HuH-7 (cell line): ENCODE measurements around the gene KAZN.
A peak's percentile ranks its signal among the peaks of the same experiment; 100 is the strongest.
"Not testable (repeated sequence)": the region's sequence is repeated elsewhere in the genome, so short reads cannot be mapped to it uniquely, and the experiment has no call there.

ENCODE experiments used
- DNase-seq: peaks from one replicate; pipeline ENCODE4 v3.0.0; 2011; ENCODE audit warnings: low spot score

The KAZN gene

DNA sequence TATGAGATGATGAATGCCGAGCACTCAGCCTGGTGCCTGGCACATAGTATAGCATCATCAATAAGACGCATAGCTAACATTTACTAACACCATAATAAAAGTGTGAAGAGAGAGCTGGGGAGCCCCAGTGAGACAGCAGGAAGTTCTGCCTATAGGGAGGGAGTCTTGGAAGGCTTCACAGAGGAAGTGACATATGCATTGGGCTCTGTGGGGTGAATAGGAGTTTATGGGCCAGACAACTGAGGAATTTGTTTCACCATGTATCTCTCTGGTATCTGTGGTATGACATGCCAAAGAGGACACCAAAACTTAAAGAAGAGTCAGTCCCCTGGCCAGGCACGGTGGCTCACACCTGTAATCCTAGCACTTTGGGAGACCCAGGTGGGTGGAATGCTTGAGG, 436.8 kb downstream of the KAZN start:
- no peak for DNase-seq

DNA sequence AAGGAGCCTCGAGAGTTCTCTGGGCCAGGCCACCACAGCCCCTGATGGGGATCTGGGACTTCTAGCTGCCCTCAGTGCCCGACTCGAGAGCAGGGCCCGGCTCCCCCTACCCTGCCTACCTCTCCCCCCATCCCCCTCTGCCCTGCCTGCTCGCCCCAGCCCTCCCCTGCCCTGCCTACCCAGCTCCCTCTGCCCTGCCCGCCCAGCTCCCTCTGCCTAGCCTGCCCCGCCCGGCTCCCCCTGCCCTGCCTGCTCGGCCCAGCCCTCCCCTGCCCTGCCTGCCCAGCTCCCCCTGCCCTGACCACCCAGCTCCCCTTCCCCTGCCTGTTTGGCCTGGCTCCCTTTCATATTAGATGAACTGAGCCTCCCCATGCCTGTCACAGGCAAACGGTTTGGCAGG, 437.6 kb downstream of the KAZN start:
- DNase-seq, result no peak

DNA sequence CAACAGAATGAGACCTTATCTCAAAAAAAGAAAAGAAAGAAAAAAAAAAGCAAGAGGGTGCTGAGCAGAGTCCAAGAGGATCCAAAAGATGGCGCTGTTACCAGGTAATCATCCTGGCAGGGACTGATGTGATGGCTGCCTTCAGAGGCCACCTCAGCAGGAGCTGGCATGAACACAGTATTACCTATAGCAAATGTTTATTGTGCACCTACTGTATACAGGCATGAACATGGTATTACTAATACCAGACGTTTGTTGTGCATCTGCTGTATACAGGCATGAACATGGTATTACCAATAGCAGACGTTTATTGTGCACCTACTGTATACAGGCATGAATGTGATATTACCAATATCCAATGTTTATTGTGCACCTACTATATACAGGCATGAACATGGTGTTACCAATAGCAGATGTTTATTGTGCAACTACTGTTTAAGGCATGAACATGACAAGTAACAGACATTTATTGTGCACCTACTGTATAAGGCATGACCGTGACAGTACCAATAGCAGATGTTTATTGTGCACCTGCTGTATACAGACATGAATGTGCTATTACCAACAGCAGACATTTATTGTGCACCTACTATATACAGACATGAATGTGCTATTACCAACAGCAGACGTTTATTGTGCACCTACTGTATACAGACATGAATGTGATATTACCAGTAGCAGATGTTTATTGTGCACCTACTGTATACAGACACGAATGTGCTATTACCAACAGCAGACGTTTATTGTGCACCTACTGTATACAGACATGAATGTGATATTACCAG, 439.9 kb downstream of the KAZN start:
- peak; percentile 66 for DNase-seq

DNA sequence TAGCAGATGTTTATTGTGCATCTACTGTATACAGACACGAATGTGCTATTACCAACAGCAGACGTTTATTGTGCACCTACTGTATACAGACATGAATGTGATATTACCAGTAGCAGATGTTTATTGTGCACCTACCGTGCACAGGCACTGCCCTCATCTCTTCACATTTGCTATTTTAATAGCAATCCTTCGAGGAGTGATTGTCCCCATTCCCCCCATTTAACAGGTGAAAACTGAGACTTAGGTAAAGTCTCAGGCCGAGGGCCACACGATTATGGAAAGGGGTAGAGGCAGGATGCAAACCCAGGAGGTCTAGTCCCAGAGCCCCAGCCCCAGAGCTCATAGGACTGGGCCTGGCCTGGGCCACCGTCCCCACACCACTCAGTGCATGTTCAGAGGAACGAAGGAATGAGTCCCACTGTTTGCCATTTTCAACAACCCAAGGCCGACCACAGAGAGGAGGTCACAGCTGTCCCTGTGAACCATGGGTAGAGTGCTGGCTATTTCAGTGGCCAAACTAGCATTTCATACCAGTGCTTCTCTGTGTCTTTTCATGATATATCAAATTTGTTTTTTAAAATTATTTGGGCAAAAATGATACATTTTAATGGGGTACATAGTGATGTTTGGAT, 440.6 kb downstream of the KAZN start:
- DNase-seq, result no peak

DNA sequence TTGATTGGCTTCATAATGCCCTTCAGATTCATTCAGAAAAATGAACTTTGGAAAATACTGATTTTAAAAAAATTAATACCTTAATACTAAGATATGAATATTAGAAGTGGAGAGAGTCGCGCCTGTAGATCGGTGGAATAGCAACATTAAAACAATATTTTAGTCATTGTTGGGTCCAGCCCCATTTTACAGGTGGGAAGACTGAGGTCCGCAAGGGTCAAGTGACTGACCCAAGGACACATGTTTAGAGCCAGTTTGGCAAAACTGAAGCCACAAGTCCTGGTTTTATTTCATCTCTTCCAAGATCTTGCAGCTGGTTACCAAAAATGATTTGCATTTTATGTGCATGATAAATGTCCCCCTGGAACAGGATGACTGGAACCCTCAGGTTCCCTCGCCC, 441.4 kb downstream of the KAZN start:
- no peak for DNase-seq

DNA sequence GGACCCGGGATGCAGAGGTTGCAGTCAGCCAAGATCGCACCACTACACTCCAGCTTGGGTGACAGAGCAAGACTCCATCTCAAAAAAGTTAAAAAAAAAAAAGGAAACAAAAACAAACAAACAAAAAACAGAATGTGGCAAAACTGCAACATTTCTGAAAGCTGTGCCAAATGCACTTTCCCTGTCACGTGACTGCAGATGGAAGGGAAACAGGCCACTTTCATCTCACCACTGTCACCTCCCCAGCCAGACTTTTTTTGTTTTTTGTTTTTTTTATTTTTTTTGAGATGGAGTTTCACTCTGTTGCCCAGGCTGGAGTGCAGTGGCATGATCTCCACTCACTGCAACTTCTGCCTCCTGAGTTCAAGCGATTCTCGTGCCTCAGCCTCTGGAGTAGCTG, 442.2 kb downstream of the KAZN start:
- DNase-seq, result not testable (repeated sequence)

DNA sequence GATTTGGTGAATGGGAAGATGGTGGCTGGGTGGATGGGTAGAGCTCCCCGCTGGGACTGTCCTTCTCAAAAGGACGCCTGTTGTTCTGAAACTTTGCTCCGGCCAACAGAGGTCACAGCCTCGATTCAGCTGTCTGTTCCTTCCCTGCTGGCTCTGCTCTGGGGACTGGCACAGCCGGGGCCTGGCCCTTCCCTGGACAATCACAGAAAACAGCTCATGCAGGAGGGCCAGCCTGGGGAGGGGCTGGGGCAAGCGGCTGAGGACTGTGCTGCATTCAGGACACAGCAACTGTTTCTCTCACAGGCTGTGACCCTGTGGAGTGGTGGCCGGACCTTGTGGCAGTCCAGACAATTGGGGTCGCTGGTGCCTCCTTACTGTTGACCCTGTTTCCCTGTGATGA, 444.4 kb downstream of the KAZN start:
- DNase-seq, result no peak

DNA sequence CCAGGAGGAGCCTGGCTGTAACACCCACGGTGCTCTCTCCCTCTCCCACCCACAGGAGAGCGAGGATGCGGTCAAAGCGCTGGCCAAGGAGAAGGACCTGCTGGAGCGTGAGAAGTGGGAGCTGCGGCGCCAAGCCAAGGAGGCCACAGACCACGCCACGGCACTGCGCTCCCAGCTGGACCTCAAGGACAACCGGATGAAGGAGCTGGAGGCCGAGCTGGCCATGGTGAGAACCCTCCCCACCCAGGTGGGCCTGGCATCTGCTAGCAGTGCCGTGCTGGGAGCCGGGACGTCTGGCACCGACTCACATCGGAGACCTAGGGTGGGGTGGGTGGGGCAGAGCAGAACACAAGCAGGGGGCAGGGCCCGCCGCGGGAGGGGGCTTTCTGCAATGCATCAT, 445.4 kb downstream of the KAZN start:
- DNase-seq, result no peak

DNA sequence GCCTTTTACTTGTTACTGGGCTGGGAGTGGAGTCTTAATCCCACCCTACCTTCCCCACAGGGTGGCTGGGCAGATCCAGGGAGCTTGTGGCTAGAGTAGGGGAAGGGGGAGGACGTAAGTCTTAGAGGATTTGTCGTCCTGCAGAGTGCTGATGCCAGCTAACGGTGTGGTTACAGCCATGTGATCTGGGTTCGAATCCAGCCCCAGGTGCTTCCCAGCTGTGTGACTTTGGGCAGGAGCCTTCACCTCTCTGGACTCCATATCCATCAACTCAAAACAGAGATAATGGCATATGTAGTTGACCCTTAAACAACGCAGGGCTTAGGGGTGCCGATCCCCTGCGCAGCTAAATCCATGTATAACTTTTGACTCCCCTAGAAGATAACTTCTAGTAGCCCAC, 446.6 kb downstream of the KAZN start:
- DNase-seq, result no peak

DNA sequence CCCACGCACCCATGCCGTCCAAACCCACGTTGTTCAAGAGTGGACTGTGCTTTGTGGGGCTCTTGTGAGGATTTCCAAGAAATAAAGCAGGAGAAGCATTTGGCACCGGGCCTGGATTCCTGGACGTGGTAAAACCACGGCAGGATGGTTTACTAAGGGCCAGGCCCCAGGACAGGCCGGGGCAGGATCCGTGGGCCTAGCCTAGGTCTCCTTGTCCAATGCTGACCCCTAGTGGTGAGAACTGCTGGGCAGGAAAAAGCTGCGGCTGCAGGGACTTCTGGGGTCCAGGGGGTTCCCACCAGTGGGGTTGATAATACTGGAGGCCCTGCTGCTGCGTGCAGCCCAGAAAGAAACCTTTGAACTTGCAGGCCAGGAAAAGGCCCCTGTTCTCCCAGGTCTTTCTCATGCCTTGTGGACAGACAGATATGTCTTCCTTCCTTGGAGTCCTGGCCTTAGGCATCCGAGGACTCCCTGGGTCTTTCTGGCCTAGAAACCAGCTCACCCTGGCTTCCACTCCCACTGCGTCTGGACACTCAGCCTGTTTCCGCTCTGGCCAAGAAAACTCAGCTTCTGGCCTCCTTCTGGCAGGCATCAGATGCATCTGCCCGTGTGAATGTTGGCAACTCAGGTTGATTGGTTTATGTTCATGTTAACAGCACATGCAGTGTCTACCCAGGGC, 448.1 kb downstream of the KAZN start:
- DNase-seq, result peak; percentile 91

DNA sequence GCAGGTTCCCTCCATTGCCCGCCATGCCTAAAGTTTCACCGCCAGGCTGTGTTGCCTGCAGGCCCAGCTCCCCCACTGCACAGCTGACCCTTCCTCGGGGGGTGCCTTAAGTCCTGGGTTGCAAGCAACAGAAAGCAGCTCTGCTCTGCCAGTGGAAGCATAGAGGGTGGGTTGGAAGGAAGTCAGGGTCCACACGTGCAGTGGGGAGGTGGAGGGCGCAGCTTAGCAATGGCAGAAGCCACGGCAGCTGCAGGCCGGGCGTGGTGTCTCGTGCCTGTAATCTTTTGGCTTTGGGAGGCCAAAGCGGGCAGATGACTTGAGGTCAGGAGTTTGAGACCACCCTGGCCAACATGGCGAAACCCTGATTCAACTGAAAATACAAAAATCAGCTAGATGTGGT, 448.8 kb downstream of the KAZN start:
- no peak for DNase-seq

DNA sequence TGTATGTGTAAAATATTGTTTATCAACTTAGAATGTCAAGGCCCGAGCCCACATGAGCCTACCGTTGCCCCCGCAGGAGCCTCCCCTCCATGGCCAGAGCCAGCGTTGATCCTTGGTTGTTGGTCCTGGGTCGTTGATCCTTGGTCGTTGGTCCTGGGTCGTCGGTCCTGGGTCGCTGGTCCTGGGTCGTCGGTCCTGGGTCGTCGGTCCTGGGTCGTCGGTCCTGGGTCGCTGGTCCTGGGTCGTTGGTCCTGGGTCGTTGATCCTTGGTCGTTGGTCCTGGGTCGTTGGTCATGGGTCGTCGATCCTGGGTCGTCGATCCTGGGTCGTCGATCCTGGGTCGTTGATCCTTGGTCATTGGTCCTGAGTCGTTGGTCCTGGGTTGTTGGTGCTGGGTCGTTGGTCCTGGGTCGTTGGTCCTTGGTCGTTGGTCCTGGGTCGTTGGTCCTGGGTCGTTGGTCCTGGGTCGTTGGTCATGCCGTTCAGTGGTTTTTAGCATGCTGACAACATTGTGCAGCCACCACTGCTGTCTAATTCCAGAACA, 450.0 kb downstream of the KAZN start:
- DNase-seq, result no peak

DNA sequence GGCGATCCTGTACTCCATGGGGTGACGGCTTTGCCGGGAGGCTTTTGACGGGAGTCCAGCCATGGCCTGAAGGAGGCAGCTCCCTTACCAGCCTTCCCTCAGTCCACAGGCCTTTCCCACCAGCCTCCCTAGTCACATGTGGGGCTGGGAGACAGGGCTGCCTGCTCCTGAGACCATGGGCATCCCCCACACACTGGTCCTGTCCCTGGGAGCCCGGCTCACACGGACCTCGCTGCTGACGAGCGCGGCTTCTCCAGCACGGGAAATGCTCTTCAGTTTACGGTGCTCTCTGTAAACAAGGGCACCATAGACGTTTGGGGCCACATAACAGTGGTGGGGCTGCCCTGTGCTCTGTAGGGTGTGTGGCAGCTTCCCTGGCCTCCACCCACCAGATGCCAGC, 450.6 kb downstream of the KAZN start:
- DNase-seq, result no peak

DNA sequence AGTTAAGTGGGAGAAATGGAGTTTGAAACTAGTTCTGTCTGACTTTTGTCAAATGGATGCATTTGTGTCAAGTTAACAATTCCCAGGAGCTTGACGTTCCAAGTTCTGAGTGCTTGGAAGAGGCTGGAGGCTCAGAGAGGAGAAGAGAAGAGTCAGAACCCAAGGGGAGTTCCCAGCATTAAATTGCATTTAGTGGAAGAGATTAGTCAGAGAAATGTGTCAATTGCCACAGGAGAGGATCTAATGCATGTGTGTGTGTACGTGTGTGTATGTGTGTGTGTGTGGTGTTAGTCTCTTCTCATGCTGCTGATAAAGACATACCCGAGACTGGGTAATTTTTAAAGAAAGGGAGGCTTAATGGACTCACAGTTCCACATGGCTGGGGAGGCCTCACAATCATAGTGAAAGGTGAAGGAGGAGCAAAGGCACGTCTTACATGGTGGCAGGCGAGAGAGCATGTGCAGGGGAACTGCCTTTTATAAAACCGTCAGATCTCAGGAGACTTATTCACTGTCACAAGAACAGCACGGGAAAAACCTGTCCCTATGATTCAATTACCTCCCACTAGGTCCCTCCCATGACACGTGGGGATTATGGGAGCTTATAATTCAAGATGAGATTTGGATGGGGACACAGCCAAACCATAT, 453.5 kb downstream of the KAZN start:
- DNase-seq, result no peak

DNA sequence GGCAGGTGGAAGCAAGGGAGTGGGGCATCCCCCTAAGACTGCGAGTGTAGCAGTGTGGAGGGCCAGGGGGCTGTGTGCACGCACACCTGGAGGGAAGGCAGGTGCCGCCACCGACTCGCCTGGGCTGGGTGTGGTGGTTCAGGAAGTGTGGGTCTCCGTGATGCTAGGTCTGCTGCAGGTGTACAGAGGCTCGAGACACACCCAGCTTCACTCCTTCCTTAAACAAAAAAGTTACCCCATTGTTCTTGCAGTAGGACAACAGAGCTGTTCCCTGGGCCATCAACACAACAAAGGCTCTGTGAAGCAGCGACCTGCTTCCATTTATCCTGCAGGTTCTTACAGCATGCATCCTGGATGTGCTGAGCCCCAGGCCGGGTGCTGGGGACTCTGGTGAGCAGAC, 454.7 kb downstream of the KAZN start:
- DNase-seq, result no peak

DNA sequence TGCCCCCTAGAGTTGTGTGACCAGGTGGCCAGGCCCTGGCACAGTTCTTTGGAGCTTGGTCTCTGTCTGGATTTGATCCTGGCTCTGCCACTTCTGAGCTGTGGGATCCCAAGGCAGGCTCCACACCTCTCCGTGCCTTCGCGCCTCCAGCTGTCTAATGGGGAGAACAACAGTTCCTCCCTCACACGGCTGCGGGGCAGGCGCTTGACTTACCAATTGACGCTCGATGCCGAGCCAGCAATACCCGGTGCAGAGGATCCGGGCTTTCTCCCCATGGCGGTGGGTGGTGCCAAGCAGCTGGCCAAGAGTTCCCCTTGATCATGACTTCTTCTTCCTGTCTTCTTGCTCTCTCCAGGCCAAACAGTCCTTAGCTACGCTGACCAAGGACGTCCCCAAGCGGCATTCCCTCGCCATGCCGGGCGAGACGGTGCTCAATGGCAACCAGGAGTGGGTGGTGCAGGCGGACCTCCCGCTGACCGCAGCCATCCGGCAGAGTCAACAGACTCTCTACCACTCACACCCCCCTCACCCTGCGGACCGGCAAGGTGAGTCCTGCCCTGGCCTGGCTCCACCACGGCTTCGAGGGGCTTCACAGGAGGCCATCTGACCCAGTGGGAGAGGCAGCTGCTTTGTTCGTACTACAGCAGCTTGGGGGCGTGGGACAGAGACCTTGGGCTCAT, 457.4 kb downstream of the KAZN start:
- no peak for DNase-seq

DNA sequence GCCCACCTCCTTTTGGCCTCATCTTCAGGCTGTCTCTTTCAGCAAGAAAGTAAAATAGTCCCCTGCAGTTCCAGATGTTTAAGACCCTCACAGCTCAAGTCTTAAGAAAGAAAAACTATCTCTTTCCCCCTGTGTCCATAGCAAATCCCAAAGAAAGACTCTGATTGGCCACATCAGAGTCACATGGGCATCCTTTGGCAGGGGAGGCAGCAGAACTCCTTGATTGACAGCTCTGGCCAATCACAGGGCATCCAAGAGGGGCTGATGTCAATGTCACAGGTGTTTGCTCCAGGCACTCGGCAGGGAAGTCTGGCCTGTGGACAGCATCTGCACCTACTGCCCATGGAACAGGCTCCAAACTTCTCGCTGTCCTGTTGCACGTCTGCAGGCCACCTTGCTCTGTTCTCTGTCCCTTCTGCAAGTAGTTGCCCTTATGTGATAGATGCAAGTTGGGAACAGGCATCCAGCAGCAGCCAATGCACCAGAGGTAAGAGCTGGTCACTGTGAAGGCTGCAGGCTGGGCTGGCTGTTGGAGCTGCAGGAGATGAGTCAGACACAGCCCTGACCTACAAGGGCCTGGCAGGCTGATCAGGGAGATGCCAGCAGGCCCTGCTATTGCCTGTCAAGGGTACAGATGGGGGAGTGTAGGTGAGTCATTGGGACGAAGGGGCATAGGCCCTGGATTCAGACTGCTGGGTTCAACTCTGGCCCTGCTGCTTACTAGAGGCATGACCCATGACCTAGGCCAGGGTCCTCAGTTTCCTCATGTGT, 458.2 kb downstream of the KAZN start:
- DNase-seq, result no peak

DNA sequence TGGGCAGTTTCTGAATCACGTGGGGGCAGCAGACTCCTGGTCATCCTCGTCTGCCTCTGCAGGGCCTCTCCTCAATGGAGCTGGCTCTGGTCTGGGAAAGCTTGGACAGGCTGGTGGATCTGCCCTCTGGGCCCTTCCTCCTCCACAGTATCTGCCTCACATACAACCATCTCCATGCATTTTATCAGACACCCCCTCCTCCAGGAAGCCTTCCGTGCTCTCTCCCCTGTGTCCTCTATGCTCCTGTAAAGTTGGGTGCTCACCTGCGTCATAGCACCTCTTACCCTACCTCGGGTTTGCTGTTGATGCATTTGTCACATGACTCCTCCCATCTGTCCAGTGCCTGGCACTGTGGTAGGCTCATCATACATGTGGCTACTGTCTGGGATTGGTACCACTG, 459.3 kb downstream of the KAZN start:
- no peak for DNase-seq

DNA sequence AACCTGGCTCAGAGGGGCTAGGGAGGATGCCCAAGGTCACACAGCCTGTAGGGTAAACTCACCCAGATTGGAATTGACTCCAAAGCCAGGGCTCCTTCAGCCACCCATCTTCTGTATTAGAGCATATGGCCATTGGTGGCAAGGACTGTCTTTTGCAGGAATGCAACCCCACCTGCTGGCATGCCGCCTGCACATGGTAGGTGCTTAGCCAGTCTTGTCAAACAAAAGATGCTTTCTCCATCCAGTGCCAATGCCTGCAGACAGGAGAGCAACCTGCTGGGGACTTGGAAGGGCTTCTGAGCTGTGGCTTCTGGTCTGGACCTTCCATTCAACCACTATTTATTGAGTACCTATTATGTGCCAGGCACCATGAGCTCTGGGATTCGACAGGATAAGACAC, 459.8 kb downstream of the KAZN start:
- DNase-seq, result no peak

DNA sequence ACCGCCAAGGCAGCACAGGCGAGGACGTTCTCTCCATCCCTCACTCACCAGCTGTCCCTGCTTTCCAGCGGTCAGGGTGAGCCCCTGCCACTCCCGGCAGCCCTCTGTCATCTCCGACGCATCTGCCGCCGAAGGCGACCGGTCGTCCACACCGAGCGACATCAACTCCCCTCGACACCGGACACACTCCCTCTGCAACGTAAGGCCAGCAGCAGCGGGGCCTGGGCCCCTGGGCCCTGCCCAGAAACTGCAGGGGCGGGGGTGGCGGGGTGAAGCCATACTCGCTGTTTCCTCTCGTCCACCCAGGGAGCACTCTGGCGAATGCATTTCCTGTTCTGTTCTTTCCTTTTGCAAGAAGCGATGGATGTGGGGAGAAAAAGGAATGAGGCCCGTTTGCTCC, 461.6 kb downstream of the KAZN start:
- no peak for DNase-seq

DNA sequence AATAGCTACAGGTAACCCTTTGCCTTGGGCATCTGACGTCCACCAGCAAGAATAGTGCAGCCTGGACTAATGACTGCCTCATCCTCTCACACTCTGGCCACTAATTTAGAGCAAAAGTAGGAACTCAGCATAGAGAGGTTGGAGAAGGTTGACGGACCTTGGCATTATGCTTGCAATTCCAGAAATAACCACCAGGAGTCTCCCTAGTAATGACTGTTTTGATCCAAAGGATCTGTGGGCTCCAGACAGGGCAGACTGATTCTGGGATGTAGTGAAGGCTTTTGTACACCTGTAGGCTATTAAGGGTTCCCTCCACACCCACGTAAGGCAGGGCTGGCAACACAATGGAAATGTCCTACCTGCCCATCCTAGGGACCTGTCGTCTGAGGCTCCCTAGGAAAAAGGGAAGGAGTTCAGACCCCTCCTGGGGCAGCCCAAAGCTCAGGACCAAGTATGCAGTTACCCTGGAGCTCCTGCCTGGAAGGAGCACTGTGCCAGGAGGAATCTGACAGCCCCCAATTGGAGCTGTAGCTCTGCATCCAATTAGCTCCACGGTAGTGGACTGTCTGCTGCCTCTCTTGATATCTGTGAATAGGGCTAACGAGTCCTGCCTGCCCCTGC, 464.1 kb downstream of the KAZN start:
- no peak for DNase-seq
